ENCODE results near the gene HMCES. TPM values are rescaled to one million over a fixed set of nuclear protein-coding genes. Genes with fewer than 3 reads are reported as not detected.

Gene HMCES
- total and polyA plus RNA-seq, 2 donors (not counting 1 experiment from before 2014, with no cell fraction given): 22.5 to 35.6 TPM

GRCh38 chr3:129248286-129248979 is 30.2 kb upstream of the HMCES start:
- ChIA-PET CTCF (interaction anchor here (1.1 to 11.7 kb wide), 11 partner anchors 15 to 631 kb away, joined by 3 to 294 read pairs (median 8); partner anchors contain the start of genes CNBP and RAB43), POLR2A (interaction anchor here (0.6 to 1.7 kb wide), 5 partner anchors 15 to 126 kb away, joined by 4 to 15 read pairs (median 7); partner anchors contain the start of gene CNBP)
- intact Hi-C loops (cut with micrococcal nuclease): loop anchor here (2.0 to 5.0 kb wide), 3 partner anchors 126 to 631 kb away; partner anchors contain the start of gene RAB43
- Histone ChIP-seq H3K4me3 (ENCODE audit: control extremely low read depth in 1 of 5, extremely low read depth in 1 of 5, insufficient read depth in 1 of 5, low read depth in 2 of 5, low read length in 4 of 5) (peak overlapping the region; percentile 88 to 99 (median 95)), H3K4me1 (ENCODE audit: control insufficient read depth in 2 of 2, insufficient read depth in 2 of 2, low read length in 2 of 2) (peaks cover 16 to 29% of the 10 kb centered on the region in 2 donors), H3K27ac (ENCODE audit: low read length in 2 of 2) (peak overlapping the region; percentile 64 to 79), H2AFZ (ENCODE audit: insufficient read depth, low read depth, low read length, poor library complexity, severe bottlenecking) (peak overlapping the region; percentile 91), H3K36me3 (replicated peaks in 1 of 2; ENCODE audit: control extremely low read depth in 1 of 2, control insufficient read depth in 1 of 2, extremely low read depth in 1 of 2, insufficient read depth in 2 of 2, low read length in 1 of 2) (peaks cover 0 to 16% of the 10 kb centered on the region in 2 experiments), H3K4me2 (replicated peaks; ENCODE audit: low read depth, low read length, poor library complexity, severe bottlenecking) (peak overlapping the region; percentile 88), H3K27me3 (replicated peaks in 1 of 4; ENCODE audit: control extremely low read depth in 1 of 4, control insufficient read depth in 3 of 4, insufficient read depth in 4 of 4, low read length in 3 of 4) (no peaks in the 10 kb centered on the region), H3K79me2 (ENCODE audit: control insufficient read depth, insufficient read depth, low read length) (peaks cover 43% of the 10 kb centered on the region), H3K9ac (ENCODE audit: low read length) (peak overlapping the region; percentile 95), H4K20me1 (ENCODE audit: control insufficient read depth, insufficient read depth, low read length, poor library complexity, severe bottlenecking) (peaks cover 15% of the 10 kb centered on the region), H3K9me3 (ENCODE audit: control extremely low read depth in 1 of 3, control insufficient read depth in 2 of 3, insufficient read depth in 1 of 3, low read length in 2 of 3) (no peaks in the 10 kb centered on the region)
- no peaks in the 10 kb centered on the region for H3K27me3 Mint-ChIP-seq
- peaks cover 26% of the 10 kb centered on the region for H3K4me1 Mint-ChIP-seq
- ATAC-seq (ENCODE audit: low read depth) (no peak), DNase-seq (no peak)
- peak overlapping the region; percentile 94 for H3K27ac Mint-ChIP-seq
- no peaks in the 10 kb centered on the region for H3K9me3 Mint-ChIP-seq (ENCODE audit: insufficient read depth)
- 75% methylated on average over 16 of the region's 21 CpGs for WGBS (ENCODE audit: insufficient coverage)
- TF ChIP-seq CTCF (IDR thresholded peaks at IDR 0.05) (no peak), EZH2 (IDR thresholded peaks at IDR 0.05; ENCODE audit: borderline replicate concordance, insufficient read depth, low read depth, low read length, poor library complexity, severe bottlenecking) (no peak)
- peak overlapping the region; percentile 95 for H3K4me3 Mint-ChIP-seq

Measured in B cell (primary cell).